Left cardiac atrium (tissue), 4 donors: Measurements from ENCODE around the gene DCDC1. TPM values are rescaled to one million over a fixed set of nuclear protein-coding genes. Genes with fewer than 3 reads are reported as not detected.
A peak's percentile ranks its signal among the peaks of the same experiment; 100 is the strongest.

Source experiments
- ATAC-seq, 2 donors: fragments of 200-7000 bp; cut with Tn5 transposase; one replicate each; pipeline ENCODE4 v1.9.1; 2020; ENCODE audit warnings: mild to moderate bottlenecking in 2 of 2, moderate library complexity in 2 of 2
- DNase-seq: peaks from one replicate; pipeline ENCODE4 v3.0.0-alpha.2; 2020
- intact Hi-C, 2 donors: fragments of 100-400 bp; cut with DNase I; formaldehyde crosslinking; loops; one replicate each; pipeline versions ENCODE4 v1.14.1 to v1.15.1; 2022 to 2023
- total RNA-seq, 2 donors: library from RNA; stranded (reverse); fragmentation: NEBNext Ultra II Directional; extraction: Animal tissue kit (Norgen Biotek cat#: 25700); gene quantifications; one replicate each; pipeline ENCODE4 v1.2.1, GENCODE V29; 2021
- donor health status: DM: no; HTN: yes; CAD: no.
- donor health status: DM: no; HTN: yes; CAD: no; lungs with severe emphysema.
- donor health status: DM: yes; HTN: yes; CAD: no.
- donor health status: Dilated cardiomyopathy.

Gene DCDC1
- total RNA-seq, 2 donors from 2014 or later, result 0.13 to 0.15 TPM

DNA sequence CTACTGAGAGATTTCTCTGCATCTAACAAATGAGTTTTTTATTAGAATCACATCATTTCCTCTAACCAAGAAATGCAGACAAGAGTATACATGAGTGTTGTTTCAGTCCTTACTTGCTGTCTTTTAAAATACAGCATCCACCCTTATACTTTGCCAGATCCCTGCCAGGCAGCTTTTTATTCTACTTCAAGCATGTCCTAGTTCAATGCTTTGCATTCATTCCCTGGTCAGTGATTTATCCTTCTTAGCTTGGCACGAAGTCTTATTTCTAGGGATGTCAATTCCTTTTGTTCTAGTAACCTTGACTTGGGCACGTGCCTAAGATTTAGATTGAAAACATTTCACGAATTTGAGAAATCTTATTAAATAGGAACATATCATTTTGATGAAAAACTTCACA, 476.2 kb downstream of the DCDC1 start:
- ATAC-seq, result no peak
- intact Hi-C loops, result no loop called here

DNA sequence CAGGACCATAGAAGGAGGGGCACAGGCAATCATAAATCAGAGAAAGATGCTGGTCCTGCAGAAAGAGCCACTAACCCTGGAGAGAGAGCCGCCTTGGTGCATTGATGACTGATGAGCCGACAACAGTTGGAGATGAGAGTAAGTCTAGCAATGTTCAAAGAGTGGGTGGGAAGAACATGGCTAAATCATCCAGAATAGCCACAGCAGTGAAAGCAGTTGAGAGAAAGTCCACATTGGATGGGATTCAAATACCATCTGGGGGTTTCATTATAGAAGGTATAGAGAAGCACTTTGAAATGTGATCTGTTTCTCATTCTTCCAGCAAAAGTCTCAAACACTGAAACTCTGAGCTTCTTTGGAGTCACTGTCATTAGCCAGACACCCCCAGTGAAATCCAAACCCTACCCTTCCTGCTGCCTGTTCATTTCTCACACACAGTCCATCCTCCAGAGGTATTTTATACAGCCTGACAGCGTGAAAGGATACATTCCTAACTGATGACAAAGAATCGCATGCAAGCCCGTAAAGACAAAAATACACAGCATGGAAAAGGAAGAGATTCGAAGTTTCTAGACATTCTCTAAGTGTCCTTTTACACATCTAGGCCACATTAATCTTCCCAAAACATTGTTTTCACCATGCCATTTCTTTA, 480.3 kb downstream of the DCDC1 start:
- ATAC-seq, result no peak
- no peak for DNase-seq
- intact Hi-C loops, result no loop called here

More for the DNA sequence above, 476.2 kb downstream of the DCDC1 start:
- DNase-seq, result no peak

DNA sequence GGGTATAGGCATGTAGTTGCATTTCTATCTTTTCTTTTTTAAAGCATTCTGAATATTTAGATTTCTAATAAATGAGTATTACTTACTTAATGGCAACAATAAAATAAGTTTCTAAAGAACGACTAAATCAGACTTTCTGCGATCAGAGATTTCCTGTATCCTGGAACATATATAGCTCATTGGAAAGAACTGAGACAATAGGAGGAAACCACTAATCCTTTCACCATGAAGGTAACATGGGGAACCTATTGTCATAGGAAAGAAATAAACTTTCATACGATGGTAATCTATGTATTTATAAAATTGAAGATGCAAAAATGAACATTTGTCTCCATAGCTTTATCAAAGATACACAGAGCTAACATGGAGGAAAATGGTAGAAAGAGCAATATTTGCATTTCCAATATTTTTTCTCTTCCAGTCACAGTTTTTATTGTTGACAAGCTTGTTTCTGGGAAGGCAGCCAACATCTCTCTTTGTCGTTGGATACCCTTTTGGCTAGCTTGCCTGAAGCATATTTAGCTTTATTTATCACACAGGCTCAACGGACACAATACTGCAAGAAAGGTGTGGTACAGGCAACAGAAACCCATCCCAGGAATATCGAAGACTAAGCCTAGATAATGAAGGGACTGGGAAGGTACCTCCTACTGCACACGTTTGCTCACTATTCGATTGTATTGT, 490.1 kb downstream of the DCDC1 start:
- intact Hi-C loops, result no loop called here

DNA sequence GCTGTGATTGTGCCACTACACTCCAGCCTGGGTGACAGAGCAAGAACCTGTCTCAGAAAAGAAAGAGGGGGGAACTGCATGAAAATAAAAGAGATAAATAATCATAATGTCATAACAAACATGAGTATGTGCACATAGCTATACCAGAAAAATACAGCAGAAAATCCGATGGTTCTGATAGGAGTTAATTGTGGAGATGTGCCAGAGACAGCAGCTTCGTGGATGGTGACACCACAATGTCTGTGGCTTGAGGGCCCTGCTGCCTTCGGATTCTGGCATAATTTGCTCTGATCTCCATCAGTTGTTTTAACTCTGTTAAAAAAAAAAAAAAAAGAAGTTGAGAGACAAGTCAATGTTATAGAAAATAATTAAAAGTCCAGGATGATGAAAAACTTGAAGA, 491.1 kb downstream of the DCDC1 start:
- ATAC-seq (no peak), DNase-seq (no peak)
- intact Hi-C loops, result no loop called here

More for the DNA sequence above, 490.1 kb downstream of the DCDC1 start:
- peak; percentile 23 for DNase-seq
- ATAC-seq, result peak; percentile 60 to 68

DNA sequence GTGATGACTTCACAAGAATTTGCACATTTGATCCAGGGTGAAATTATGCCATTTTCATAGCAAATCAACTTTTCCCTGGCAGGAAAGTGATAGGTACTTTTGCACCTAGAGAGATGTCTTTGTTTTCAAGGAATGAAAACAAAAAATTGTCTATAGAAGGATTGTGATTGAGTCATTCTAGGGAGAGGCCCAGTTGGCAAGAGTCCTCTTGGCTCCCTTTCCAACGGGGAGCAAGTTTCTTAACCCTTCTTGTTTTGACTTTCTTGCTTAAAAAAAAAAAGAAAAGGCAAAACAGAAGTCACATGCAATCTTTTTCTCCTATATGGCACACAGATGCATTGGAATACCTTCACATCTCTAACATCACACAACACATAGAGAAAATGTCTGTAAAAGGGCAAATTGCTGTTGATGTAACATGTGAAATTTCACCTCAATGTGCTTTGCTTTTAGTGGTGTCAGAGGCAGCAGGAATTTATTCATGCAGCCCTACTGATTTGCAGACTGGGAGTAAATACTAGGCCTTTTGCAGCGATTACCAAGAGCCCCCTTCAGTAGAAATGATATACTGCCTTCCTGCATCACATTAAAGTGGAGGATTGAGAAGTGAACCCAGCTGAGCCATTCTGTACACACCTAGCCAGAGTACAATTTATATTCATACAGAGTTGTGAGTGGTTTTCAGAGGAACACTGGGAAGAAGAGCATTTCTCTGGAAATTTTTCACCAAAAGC, 492.7 kb downstream of the DCDC1 start:
- intact Hi-C loops, result no loop called here
- ATAC-seq (peak in 1 of 2 donors; percentile 47), DNase-seq (peak; percentile 24)

DNA sequence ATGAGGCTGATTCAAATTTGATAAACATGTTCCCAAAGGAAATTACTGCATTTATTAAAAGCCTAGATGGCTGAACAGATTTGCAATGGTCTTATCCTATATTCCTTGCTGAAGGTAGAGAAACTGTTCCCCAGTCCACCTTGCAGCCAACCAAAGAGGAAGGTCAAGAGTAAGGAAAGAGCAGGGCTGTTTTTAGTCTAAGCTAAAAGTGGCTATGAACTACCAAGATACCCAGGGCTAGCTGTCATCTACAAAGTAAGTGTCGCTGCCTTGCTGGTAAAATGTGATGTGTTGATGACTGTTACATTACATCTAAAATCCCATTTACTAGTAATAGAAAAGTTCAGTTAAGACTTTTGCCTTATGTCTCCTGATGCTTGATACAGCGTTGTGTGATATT, 493.3 kb downstream of the DCDC1 start:
- no peak for DNase-seq
- intact Hi-C loops, result no loop called here
- peak; percentile 64 to 69 for ATAC-seq

DNA sequence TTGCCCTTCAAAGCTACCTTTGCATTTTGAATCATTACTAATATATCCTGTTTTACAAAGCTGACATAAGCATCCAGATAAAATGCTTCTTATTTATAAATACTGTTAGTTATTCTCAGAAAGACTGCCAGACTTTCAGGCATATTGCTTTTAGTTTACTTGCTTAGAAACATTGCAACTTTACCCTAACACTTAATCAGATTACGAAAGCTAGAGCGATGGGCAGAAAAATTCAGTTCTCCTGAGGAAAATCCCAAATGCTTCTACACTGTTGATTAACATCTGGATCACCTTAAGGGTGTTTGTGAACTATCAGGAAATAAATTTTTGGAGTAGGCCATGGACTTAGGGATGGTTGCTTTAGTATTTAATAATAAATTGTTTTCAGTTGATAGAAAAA, 493.7 kb downstream of the DCDC1 start:
- no peak for ATAC-seq
- DNase-seq, result no peak
- intact Hi-C loops, result no loop called here

DNA sequence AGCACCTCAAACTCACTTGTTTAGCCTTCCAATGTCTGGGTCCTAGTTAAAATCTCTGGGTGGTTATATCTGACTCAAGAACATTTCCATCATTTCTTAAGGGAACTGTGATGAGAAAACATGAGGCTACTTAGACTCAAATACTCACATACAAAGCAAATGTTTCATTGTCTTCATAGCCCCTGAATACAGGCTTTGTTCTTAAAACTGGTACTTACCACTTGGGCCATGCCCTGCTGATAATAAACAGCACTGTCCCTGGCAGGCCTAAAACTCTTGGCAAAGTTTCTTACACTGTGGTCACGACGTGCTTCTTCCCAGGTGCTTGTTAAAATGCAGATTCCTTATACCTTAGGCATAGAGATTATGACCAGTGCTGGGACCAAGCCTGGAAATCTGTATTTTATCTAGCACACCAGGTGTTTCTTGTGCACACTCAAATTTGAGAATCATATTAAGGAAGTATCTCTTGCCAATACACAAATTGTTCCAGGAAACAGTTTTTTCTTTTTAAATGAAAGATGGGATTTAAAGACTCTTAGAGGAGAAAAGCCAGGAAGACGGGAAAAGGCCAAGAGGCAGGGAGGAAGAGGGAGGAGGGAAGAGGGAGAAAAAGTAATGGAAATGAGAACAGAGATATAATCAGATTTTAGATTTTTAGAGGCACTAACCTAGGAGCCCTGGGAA, 495.5 kb downstream of the DCDC1 start:
- DNase-seq, result no peak
- intact Hi-C loops, result no loop called here

DNA sequence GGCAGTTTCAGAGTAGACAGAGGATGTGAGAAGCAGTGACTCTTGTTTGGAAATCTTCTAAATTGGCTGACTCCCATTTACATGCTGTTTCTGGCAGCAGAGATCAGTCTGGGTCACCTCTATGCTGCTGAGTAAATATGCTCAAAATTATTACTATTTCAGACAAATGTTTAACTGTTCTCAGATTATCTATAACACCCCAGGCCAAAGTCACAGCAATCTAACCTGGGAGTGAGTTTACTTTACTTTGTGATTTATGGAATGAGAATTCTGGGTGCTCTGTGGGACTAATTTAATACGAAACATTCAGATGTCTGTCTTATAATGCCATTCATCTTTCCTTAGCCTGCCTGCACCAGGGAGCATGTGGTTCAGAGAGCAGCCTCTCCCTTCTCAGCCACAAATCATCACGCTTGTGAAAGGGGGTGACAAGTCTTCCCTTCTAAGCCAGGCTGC, 500.9 kb downstream of the DCDC1 start:
- DNase-seq (no peak), ATAC-seq (no peak)
- intact Hi-C loops, result no loop called here

More for the DNA sequence above, 495.5 kb downstream of the DCDC1 start:
- ATAC-seq, result no peak

DNA sequence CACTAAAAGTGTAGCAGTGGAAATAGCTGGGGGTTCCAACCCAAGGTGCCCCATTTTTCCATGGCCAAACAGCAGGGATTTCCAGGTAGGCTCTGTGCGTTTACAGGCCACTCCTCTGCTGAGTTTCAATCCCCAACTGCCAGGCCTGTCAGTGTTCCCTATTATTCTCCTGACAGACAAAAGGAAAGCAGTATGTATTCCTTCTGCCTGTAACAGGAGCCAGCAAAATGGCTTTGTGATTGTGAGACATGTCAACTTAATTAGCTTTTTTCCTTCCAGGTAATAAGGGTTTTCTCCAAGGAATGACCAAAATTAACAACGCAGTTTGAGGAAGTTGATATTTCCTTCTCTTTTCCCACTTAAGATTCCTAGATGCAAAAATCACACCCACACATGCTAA, 506.3 kb downstream of the DCDC1 start:
- DNase-seq (no peak), ATAC-seq (no peak)
- intact Hi-C loops, result no loop called here

DNA sequence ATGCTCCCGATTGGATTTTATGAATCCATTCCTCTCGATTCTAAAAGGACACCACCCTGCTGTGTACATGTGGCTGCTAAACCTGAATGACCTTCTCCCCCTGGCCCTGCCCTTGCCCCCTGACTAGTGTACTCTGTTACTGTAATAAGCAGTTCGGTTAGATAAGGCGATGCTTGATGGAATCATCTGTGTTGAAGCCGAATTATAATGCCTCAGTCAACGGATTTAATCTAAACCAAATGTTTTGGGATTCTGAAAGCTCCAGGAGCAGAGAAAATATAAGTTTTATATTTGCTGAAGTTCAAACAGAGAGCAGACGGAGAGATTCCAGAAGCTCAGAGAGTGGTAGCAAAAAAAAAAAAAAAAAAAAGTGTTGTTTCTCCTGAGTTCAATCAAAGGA, 508.0 kb downstream of the DCDC1 start:
- DNase-seq, result no peak
- ATAC-seq, result no peak
- intact Hi-C loops, result no loop called here

DNA sequence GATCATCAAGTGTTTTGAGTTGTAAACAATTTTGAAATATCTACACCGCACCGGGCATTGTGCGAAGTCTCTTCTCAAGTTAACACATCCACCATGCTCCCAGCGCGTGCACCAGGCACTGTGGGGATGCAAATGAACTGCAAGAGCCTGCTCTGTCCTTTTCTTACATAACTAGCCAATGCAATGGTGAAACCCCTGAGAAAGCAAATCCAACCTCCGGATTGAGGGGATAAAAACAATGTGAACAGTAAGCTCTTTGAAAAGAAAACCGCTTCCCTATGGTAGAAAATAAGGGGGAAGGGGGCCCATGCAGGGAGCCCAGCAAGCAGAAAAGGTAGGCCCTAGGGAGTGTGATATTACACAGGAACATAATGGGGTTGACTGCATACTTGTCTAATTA, 508.5 kb downstream of the DCDC1 start:
- no peak for ATAC-seq
- DNase-seq, result no peak
- intact Hi-C loops, result no loop called here

DNA sequence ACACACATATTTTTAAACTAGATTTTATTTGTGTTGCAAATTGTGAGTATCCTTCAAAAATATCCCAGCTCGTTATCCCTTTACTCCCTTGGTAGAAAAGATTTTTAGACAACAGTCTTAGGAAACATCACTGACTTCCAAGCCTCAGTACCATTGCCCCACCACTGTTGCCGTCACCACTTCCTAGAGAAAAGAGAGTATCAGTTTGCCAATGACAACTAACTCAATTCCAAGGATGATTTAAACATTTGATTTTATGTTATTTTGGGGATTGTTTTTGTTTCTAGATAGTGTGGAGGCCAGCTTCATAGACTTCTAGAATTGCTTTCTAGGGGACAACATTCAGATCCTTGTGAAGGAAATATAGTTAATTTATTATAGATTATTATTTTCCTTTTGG, 509.4 kb downstream of the DCDC1 start:
- ATAC-seq (no peak), DNase-seq (no peak)
- intact Hi-C loops, result no loop called here

DNA sequence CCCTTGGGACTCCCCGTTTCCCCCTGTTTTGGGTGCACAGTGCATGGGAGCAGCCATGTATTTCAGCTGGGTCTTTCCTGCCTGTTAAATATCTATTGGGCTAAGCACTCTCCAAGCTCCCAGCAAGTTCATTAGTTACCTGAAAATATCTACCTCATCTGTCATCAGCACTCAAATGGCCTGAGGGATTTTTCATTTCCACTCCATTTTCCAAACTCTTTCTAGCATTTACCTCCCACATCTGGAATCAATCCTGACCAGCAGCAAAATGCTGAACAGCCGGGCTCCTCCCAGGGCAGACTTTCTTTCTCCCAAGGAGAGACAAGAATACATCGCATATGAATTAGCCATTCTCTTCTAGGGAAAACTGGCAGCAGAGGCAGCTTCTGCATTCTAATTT, 509.9 kb downstream of the DCDC1 start:
- intact Hi-C loops, result loop anchor here (5.0 kb wide), 2 partner anchors 53 to 512 kb away; no protein-coding TSS in a partner anchor
- no peak for DNase-seq
- no peak for ATAC-seq

DNA sequence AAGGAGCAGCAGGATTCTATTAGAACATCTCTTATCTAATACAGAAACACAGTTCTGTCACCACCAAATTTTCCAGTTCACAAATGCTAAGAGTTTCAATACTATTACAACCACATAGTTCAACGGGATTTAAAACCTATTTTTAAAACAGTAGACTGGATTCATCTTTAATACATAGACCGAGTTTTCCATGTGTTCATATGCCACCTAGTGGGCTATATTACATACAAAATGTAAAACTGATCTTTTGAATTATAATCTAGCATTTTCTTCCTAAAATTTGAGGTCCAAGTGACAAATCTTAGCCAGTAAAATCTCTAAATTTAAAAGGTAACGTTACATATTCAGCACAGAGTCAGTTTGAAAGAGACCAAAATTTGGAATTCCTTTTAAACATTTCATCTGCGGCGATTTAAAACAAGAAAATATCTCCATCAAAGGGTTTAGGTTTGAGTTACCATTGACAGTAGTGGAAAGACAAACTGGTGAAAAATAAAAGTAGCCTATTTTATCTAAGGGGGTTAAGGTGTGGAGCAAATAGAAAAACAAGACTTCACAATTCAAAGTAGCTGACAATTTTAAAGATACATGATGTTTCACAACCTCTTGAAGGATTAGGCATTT, 514.0 kb downstream of the DCDC1 start:
- ATAC-seq (no peak), DNase-seq (no peak)
- intact Hi-C loops, result loop anchor here (2.0 to 5.0 kb wide), 3 partner anchors 57 to 509 kb away; no protein-coding TSS in a partner anchor

DNA sequence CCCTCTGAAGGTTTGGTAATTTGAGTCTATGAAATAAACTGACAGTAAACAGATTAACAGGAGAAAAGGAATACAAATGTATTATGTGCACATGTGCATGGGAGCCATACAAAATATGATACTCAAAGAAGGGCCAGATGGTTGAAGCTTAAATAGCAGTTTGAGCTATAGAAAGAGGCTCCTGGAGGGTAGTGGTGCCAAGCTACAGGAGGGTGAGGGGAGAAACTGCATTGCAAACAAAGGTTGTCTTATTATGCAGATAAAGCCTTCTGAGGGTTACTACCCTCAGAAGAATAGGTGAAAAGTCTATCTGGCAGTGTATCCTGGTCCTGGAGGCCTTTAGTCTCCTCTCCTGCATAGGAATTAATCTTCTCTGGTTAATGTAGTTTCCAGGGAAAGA, 516.1 kb downstream of the DCDC1 start:
- DNase-seq, result no peak
- no peak for ATAC-seq
- intact Hi-C loops, result no loop called here

DNA sequence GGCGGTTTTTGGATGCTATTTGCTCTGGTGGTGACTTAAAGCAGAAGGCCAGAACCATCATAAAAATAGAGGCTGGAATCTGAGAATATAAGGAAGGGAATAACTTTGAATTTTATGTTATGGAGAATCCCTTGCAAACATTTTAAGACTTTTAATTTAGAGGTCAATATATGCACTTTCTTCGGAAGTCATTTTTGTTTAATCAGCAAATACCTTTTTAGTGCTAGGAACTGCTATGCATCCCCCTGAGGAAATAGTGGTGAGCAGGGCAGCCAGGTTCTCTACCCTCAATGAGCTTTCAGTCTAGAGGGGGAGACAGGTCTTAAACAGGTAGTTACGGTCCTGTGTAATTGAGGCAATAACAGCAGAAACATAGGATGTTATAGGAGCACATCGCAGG, 516.9 kb downstream of the DCDC1 start:
- DNase-seq (no peak), ATAC-seq (no peak)
- intact Hi-C loops, result no loop called here

DNA sequence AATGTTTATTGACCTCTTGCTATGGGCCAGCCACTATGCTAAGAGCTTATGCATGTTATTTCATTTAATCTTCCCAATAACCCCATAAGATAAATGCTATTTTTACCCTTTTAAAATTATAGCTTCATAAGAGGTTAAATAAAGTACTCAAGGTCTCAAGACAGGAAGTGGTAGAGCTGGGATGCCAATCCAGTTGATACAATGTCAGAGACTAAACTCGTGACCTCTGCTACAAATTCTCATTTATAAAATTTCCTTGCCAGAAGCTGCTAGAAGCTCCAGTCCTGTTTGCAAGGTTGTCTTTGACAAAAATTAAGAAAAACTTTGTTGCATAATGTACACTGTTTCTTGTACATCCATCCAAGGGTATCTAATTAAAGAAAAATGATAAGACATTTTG, 517.4 kb downstream of the DCDC1 start:
- no peak for ATAC-seq
- intact Hi-C loops, result no loop called here
- DNase-seq, result no peak

DNA sequence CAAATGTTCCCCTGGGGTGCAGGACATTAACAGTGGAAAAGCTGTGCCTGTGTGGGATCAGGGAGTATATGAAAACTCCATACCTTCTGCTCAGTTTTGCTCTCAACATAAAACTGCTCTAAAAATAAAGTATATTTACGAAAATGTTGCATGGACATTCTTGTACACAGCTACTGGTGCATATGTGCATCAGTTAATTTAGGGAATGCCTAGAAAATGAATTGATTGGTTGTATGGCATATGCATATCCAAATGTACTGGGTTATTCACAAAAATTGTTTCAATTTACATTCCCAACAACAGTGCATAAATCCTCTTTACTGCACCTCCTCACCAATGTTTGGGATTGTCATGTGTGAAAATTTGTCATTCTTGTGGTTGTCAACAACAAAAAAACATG, 532.3 kb downstream of the DCDC1 start:
- ATAC-seq, result no peak
- intact Hi-C loops, result no loop called here

More for the DNA sequence above, 532.3 kb downstream of the DCDC1 start:
- DNase-seq, result no peak
